Measurements from ENCODE around the gene PRKCA. TPM values are rescaled to one million over a fixed set of nuclear protein-coding genes. Genes with fewer than 3 reads are reported as not detected.

The PRKCA gene
- total RNA-seq, 1 experiment from 2014 or later: 29.5 TPM

- ATAC-seq (no peak), DNase-seq (ENCODE audit: low spot score) (no peak)
Measured at GRCh38 chr17:66652840-66653507, 350.6 kb downstream of the PRKCA start.

More at GRCh38 chr17:66652840-66653507, 350.6 kb downstream of the PRKCA start:
- H3K9me3 Mint-ChIP-seq: peaks cover 3% of the 10 kb centered on the region
- no peak overlapping the region for H3K27ac Mint-ChIP-seq
- peaks cover 11% of the 10 kb centered on the region; the same call in 1 of the 2 replicates for H3K4me1 Mint-ChIP-seq
- POLR2A ChIA-PET: no interaction called here
- CTCF ChIA-PET: interaction anchor here (0.5 to 1.4 kb wide), 3 partner anchors 75 to 364 kb away, joined by 3 read pairs; no protein-coding TSS in a partner anchor
- peaks cover 7% of the 10 kb centered on the region; the same call in 1 of the 2 replicates for H3K36me3 Mint-ChIP-seq
- no peak overlapping the region for H3K4me3 Mint-ChIP-seq
- no peaks in the 10 kb centered on the region for H3K27me3 Mint-ChIP-seq (ENCODE audit: low read depth)
- TF ChIP-seq GTF2I (CRISPR knock-in tag; conservative IDR thresholded peaks at IDR 0.05): no peak
- no peak for TF ChIP-seq ERG (CRISPR knock-in tag; IDR thresholded peaks at IDR 0.05)
- TF ChIP-seq GRHL2 (CRISPR knock-in tag; IDR thresholded peaks at IDR 0.05; ENCODE audit: insufficient replicate concordance, severe bottlenecking): no peak
- no peak for TF ChIP-seq MYBL2 (CRISPR knock-in tag; IDR thresholded peaks at IDR 0.05)
- no peak for TF ChIP-seq JUN (CRISPR knock-in tag; IDR thresholded peaks at IDR 0.05)
- TF ChIP-seq ETV6 (CRISPR knock-in tag; IDR thresholded peaks at IDR 0.05): no peak
- TF ChIP-seq, protein P1, sequence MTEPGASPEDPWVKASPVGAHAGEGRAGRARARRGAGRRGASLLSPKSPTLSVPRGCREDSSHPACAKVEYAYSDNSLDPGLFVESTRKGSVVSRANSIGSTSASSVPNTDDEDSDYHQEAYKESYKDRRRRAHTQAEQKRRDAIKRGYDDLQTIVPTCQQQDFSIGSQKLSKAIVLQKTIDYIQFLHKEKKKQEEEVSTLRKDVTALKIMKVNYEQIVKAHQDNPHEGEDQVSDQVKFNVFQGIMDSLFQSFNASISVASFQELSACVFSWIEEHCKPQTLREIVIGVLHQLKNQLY (CRISPR knock-in tag; IDR thresholded peaks at IDR 0.05): no peak
- no peak for TF ChIP-seq GABPB1 (CRISPR knock-in tag; IDR thresholded peaks at IDR 0.05)
- TF ChIP-seq, protein P2, sequence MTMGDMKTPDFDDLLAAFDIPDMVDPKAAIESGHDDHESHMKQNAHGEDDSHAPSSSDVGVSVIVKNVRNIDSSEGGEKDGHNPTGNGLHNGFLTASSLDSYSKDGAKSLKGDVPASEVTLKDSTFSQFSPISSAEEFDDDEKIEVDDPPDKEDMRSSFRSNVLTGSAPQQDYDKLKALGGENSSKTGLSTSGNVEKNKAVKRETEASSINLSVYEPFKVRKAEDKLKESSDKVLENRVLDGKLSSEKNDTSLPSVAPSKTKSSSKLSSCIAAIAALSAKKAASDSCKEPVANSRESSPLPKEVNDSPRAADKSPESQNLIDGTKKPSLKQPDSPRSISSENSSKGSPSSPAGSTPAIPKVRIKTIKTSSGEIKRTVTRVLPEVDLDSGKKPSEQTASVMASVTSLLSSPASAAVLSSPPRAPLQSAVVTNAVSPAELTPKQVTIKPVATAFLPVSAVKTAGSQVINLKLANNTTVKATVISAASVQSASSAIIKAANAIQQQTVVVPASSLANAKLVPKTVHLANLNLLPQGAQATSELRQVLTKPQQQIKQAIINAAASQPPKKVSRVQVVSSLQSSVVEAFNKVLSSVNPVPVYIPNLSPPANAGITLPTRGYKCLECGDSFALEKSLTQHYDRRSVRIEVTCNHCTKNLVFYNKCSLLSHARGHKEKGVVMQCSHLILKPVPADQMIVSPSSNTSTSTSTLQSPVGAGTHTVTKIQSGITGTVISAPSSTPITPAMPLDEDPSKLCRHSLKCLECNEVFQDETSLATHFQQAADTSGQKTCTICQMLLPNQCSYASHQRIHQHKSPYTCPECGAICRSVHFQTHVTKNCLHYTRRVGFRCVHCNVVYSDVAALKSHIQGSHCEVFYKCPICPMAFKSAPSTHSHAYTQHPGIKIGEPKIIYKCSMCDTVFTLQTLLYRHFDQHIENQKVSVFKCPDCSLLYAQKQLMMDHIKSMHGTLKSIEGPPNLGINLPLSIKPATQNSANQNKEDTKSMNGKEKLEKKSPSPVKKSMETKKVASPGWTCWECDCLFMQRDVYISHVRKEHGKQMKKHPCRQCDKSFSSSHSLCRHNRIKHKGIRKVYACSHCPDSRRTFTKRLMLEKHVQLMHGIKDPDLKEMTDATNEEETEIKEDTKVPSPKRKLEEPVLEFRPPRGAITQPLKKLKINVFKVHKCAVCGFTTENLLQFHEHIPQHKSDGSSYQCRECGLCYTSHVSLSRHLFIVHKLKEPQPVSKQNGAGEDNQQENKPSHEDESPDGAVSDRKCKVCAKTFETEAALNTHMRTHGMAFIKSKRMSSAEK (CRISPR knock-in tag; IDR thresholded peaks at IDR 0.05; ENCODE audit: borderline replicate concordance): no peak
- TF ChIP-seq ATF3 (CRISPR knock-in tag; conservative IDR thresholded peaks at IDR 0.05): no peak
- TF ChIP-seq, protein P3, sequence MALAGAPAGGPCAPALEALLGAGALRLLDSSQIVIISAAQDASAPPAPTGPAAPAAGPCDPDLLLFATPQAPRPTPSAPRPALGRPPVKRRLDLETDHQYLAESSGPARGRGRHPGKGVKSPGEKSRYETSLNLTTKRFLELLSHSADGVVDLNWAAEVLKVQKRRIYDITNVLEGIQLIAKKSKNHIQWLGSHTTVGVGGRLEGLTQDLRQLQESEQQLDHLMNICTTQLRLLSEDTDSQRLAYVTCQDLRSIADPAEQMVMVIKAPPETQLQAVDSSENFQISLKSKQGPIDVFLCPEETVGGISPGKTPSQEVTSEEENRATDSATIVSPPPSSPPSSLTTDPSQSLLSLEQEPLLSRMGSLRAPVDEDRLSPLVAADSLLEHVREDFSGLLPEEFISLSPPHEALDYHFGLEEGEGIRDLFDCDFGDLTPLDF (CRISPR knock-in tag; IDR thresholded peaks at IDR 0.05): no peak
- TF ChIP-seq CTCF (IDR thresholded peaks at IDR 0.05): no peak
- TF ChIP-seq RORB (CRISPR knock-in tag; IDR thresholded peaks at IDR 0.05): no peak
- TF ChIP-seq, protein P4, sequence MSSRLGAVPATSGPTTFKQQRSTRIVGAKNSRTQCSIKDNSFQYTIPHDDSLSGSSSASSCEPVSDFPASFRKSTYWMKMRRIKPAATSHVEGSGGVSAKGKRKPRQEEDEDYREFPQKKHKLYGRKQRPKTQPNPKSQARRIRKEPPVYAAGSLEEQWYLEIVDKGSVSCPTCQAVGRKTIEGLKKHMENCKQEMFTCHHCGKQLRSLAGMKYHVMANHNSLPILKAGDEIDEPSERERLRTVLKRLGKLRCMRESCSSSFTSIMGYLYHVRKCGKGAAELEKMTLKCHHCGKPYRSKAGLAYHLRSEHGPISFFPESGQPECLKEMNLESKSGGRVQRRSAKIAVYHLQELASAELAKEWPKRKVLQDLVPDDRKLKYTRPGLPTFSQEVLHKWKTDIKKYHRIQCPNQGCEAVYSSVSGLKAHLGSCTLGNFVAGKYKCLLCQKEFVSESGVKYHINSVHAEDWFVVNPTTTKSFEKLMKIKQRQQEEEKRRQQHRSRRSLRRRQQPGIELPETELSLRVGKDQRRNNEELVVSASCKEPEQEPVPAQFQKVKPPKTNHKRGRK (CRISPR knock-in tag; IDR thresholded peaks at IDR 0.05; ENCODE audit: borderline replicate concordance): no peak
- TF ChIP-seq, protein P5, sequence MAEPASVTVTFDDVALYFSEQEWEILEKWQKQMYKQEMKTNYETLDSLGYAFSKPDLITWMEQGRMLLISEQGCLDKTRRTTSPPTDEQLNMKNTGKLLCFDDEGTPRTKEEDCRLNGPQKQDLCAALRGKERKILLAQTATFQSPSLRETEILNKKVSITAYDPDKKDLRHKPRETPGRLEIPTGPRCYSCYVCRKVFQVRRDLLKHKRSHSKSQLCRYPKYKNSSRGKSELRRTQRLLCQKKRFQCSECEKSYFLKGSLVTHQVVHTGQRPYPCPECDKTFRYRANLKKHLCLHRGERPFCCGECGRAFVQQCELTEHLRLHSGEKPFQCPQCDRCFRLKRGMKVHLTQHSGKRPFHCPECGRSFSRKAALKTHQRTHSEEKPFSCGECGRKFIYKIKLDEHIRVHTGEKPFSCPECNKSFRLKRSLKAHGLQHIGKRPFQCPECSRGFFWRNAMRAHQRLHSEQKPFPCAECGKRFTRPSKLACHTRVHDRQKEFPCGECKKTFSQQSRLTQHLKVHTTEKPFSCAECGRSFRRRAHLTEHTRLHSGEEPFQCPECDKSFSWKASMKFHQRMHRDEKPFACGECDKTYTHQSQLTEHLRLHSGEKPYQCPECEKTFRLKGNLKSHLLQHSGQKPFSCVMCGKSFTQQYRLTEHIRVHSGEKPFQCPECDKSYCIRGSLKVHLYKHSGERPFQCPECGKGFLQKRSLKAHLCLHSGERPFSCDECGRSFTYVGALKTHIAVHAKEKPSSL (CRISPR knock-in tag; conservative IDR thresholded peaks at IDR 0.05): no peak
- no peak for TF ChIP-seq ZNF138 (CRISPR knock-in tag; conservative IDR thresholded peaks at IDR 0.05)
- TF ChIP-seq TEAD1 (CRISPR knock-in tag; IDR thresholded peaks at IDR 0.05): no peak
- no peak for TF ChIP-seq OVOL2 (CRISPR knock-in tag; IDR thresholded peaks at IDR 0.05; ENCODE audit: borderline replicate concordance)
- TF ChIP-seq, protein P6, sequence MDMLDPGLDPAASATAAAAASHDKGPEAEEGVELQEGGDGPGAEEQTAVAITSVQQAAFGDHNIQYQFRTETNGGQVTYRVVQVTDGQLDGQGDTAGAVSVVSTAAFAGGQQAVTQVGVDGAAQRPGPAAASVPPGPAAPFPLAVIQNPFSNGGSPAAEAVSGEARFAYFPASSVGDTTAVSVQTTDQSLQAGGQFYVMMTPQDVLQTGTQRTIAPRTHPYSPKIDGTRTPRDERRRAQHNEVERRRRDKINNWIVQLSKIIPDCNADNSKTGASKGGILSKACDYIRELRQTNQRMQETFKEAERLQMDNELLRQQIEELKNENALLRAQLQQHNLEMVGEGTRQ (CRISPR knock-in tag; IDR thresholded peaks at IDR 0.05): no peak
- TF ChIP-seq NR2C2 (CRISPR knock-in tag; IDR thresholded peaks at IDR 0.05): no peak

All from WTC11 (cell line).